Measurements from ENCODE around the gene SPRY1. TPM values are rescaled to one million over a fixed set of nuclear protein-coding genes. Genes with fewer than 3 reads are reported as not detected.
A peak's percentile ranks its signal among the peaks of the same experiment; 100 is the strongest.

The SPRY1 gene
- total and polyA plus RNA-seq, 9 of the 15 experiments (the other 6 are each of a cell fraction or from before 2014, with no cell fraction given): 0.18 to 1.9 (median 0.45) TPM; not detected in 1

DNA sequence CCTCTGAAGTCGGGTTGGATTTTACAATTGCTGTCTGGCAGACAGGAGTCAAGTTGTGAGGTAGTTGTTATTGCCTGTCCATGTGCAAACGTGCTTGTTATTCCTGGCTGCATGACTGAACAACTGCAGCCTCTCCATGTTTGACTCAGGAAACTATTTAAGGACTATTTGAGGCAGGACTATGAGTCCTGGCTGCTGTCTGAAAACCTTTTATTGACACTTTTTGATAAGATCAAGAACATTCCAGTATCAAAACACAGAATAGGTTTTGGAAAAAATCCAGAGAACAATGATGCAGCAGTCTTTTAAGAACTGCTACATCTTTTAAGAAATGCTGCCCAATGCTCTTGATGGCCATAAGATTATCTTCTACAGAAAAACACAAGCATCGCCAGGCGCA is 10.0 kb upstream of the SPRY1 start (continued):
- TF ChIP-seq, protein P1, sequence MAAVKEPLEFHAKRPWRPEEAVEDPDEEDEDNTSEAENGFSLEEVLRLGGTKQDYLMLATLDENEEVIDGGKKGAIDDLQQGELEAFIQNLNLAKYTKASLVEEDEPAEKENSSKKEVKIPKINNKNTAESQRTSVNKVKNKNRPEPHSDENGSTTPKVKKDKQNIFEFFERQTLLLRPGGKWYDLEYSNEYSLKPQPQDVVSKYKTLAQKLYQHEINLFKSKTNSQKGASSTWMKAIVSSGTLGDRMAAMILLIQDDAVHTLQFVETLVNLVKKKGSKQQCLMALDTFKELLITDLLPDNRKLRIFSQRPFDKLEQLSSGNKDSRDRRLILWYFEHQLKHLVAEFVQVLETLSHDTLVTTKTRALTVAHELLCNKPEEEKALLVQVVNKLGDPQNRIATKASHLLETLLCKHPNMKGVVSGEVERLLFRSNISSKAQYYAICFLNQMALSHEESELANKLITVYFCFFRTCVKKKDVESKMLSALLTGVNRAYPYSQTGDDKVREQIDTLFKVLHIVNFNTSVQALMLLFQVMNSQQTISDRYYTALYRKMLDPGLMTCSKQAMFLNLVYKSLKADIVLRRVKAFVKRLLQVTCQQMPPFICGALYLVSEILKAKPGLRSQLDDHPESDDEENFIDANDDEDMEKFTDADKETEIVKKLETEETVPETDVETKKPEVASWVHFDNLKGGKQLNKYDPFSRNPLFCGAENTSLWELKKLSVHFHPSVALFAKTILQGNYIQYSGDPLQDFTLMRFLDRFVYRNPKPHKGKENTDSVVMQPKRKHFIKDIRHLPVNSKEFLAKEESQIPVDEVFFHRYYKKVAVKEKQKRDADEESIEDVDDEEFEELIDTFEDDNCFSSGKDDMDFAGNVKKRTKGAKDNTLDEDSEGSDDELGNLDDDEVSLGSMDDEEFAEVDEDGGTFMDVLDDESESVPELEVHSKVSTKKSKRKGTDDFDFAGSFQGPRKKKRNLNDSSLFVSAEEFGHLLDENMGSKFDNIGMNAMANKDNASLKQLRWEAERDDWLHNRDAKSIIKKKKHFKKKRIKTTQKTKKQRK (IDR thresholded peaks at IDR 0.05; ENCODE audit: borderline replicate concordance, low read depth, low read length): no peak
- TF ChIP-seq ZNF184 (CRISPR knock-in tag; IDR thresholded peaks at IDR 0.05): no peak
- no peak for TF ChIP-seq ZNF707 (CRISPR knock-in tag; conservative IDR thresholded peaks at IDR 0.05)
- peak; percentile 67 for TF ChIP-seq NFIC (IDR thresholded peaks at IDR 0.05)
- TF ChIP-seq, protein P2, sequence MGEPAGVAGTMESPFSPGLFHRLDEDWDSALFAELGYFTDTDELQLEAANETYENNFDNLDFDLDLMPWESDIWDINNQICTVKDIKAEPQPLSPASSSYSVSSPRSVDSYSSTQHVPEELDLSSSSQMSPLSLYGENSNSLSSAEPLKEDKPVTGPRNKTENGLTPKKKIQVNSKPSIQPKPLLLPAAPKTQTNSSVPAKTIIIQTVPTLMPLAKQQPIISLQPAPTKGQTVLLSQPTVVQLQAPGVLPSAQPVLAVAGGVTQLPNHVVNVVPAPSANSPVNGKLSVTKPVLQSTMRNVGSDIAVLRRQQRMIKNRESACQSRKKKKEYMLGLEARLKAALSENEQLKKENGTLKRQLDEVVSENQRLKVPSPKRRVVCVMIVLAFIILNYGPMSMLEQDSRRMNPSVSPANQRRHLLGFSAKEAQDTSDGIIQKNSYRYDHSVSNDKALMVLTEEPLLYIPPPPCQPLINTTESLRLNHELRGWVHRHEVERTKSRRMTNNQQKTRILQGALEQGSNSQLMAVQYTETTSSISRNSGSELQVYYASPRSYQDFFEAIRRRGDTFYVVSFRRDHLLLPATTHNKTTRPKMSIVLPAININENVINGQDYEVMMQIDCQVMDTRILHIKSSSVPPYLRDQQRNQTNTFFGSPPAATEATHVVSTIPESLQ (CRISPR knock-in tag; IDR thresholded peaks at IDR 0.05): no peak
- no peak for TF ChIP-seq NCOA1 (IDR thresholded peaks at IDR 0.05; ENCODE audit: low read depth)
- no peak for TF ChIP-seq MYBL2 (IDR thresholded peaks at IDR 0.05; ENCODE audit: low read depth)
- TF ChIP-seq MYBL2 (CRISPR knock-in tag; IDR thresholded peaks at IDR 0.05; ENCODE audit: borderline replicate concordance): no peak
- TF ChIP-seq SPI1 (IDR thresholded peaks at IDR 0.05; ENCODE audit: borderline replicate concordance, low read depth, low read length): no peak
- TF ChIP-seq ELF4 (CRISPR knock-in tag; IDR thresholded peaks at IDR 0.05): no peak
- TF ChIP-seq RBM14 (IDR thresholded peaks at IDR 0.05; ENCODE audit: borderline replicate concordance, insufficient read depth, low read depth, low read length): no peak
- 0 out of 2 replicates have a peak, but pooled peaks have one; percentile 17 for TF ChIP-seq MAFG (tag; conservative IDR thresholded peaks at IDR 0.05)

Measured in K562 (cell line).